Osteoblast (primary cell): ENCODE data around the gene ANKRD66. TPM values are rescaled to one million over a fixed set of nuclear protein-coding genes. Genes with fewer than 3 reads are reported as not detected.
"Not testable (repeated sequence)": the region's sequence is repeated elsewhere in the genome, so short reads cannot be mapped to it uniquely, and the experiment has no call there.

Experiments used
- DNase-seq: peaks from one replicate; pipeline ENCODE4 v3.0.0; 2011; ENCODE audit warnings: low spot score, mixed read lengths; ENCODE audit not compliant: insufficient read length; ENCODE audit errors: missing footprints
- H2AFZ ChIP-seq: 2 replicates; pipeline ENCODE4 v1.6.0; 2011; ENCODE audit warnings: mild to moderate bottlenecking, low read length
- H3K27ac ChIP-seq: 2 replicates; pipeline ENCODE4 v1.5.1; 2011; ENCODE audit warnings: mild to moderate bottlenecking, low read depth, low read length, moderate library complexity
- H3K27me3 ChIP-seq: 2 replicates; pipeline ENCODE4 v1.6.0; 2012; ENCODE audit warnings: mild to moderate bottlenecking, control low read depth, inconsistent platforms, low read length, moderate library complexity; ENCODE audit not compliant: insufficient read depth
- H3K36me3 ChIP-seq: 2 replicates; pipeline ENCODE4 v1.5.1; 2011; ENCODE audit warnings: mild to moderate bottlenecking, low read length, control low read depth, moderate library complexity; ENCODE audit not compliant: insufficient read depth
- H3K4me1 ChIP-seq: 2 replicates; pipeline ENCODE4 v1.5.1; 2011; ENCODE audit warnings: mild to moderate bottlenecking, low read length, control low read depth, moderate library complexity; ENCODE audit not compliant: insufficient read depth
- H3K4me2 ChIP-seq: 2 replicates; pipeline ENCODE4 v1.6.0; 2011; ENCODE audit warnings: mild to moderate bottlenecking, low read length; ENCODE audit not compliant: insufficient read depth
- H3K4me3 ChIP-seq: fragments of 200-600 bp; sonication (generic); 3 replicates; pipeline ENCODE4 v1.5.1; 2012; ENCODE audit warnings: mild to moderate bottlenecking, low read length, inconsistent platforms; ENCODE audit not compliant: insufficient read depth
- H3K79me2 ChIP-seq: 2 replicates; pipeline ENCODE4 v1.6.0; 2012; ENCODE audit warnings: mild to moderate bottlenecking, low read length, control low read depth, inconsistent platforms; ENCODE audit not compliant: insufficient read depth
- H3K9me3 ChIP-seq: 2 replicates; pipeline ENCODE4 v1.5.1; 2011; ENCODE audit warnings: low read depth, low read length, control low read depth
- H4K20me1 ChIP-seq: 2 replicates; pipeline ENCODE4 v1.6.0; 2012; ENCODE audit warnings: mild to moderate bottlenecking, low read length, control low read depth; ENCODE audit not compliant: insufficient read depth
- total RNA-seq: library from RNA; depleted of rRNA; stranded (reverse); fragments of >200 nt; gene quantifications from 2 replicates; pipeline ENCODE4 v1.2.3, GENCODE V29; 2012
- TF ChIP-seq, protein P1 (sequence below): IDR thresholded peaks from 2 replicates; pipeline ENCODE4 v1.5.1; 2011; ENCODE audit warnings: mild to moderate bottlenecking, low read depth, low read length, moderate library complexity; ENCODE audit errors: extremely low read depth

ANKRD66 gene
- total RNA-seq, 1 donor, result not detected

DNA sequence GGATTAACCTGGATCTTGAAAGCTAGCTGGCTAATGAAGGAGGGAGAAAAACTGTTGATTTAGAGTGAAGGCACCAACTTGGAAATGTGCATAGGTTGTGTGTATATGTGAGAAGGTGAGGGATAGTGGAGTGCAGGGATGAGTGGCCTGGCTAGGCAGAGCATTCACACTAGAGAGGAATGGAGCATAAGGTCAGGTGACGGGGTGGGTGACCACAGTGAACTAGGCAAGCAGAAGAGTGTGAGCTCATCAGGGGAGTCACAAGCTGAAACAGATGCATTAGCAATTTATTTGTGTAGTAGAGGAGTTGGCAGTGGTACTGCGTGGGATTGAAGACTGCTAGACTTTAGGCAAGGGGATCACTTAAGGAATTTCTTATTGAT, 10.5 kb downstream of the ANKRD66 start:
- no peak for DNase-seq
- no peak overlapping the region for H3K4me3 ChIP-seq
- H4K20me1 ChIP-seq, result no peaks in the 10 kb centered on the region
- H3K27ac ChIP-seq, result no peak overlapping the region
- TF ChIP-seq, protein P1, sequence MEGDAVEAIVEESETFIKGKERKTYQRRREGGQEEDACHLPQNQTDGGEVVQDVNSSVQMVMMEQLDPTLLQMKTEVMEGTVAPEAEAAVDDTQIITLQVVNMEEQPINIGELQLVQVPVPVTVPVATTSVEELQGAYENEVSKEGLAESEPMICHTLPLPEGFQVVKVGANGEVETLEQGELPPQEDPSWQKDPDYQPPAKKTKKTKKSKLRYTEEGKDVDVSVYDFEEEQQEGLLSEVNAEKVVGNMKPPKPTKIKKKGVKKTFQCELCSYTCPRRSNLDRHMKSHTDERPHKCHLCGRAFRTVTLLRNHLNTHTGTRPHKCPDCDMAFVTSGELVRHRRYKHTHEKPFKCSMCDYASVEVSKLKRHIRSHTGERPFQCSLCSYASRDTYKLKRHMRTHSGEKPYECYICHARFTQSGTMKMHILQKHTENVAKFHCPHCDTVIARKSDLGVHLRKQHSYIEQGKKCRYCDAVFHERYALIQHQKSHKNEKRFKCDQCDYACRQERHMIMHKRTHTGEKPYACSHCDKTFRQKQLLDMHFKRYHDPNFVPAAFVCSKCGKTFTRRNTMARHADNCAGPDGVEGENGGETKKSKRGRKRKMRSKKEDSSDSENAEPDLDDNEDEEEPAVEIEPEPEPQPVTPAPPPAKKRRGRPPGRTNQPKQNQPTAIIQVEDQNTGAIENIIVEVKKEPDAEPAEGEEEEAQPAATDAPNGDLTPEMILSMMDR, result no peak
- H3K27me3 ChIP-seq, result no peaks in the 10 kb centered on the region
- no peaks in the 10 kb centered on the region for H3K79me2 ChIP-seq
- no peak overlapping the region for H2AFZ ChIP-seq
- no peaks in the 10 kb centered on the region for H3K4me1 ChIP-seq
- H3K9me3 ChIP-seq, result no peaks in the 10 kb centered on the region
- no peaks in the 10 kb centered on the region for H3K36me3 ChIP-seq
- no peak overlapping the region for H3K4me2 ChIP-seq

GRCh38 chr6:46758960-46759753, 12.4 kb downstream of the ANKRD66 start:
- Histone ChIP-seq H3K27ac (no peak overlapping the region), H2AFZ (no peak overlapping the region), H3K4me2 (no peak overlapping the region), H3K79me2 (no peaks in the 10 kb centered on the region), H3K9me3 (no peaks in the 10 kb centered on the region), H4K20me1 (no peaks in the 10 kb centered on the region), H3K27me3 (no peaks in the 10 kb centered on the region), H3K4me3 (no peak overlapping the region), H3K36me3 (no peaks in the 10 kb centered on the region), H3K4me1 (no peaks in the 10 kb centered on the region)
- TF ChIP-seq, protein P1, result no peak
- no peak for DNase-seq

GRCh38 chr6:46760925-46761324, 14.2 kb downstream of the ANKRD66 start:
- Histone ChIP-seq H3K36me3 (no peaks in the 10 kb centered on the region), H3K4me3 (no peak overlapping the region), H4K20me1 (no peaks in the 10 kb centered on the region), H3K27ac (no peak overlapping the region), H3K9me3 (no peaks in the 10 kb centered on the region), H3K4me1 (no peaks in the 10 kb centered on the region), H3K79me2 (no peaks in the 10 kb centered on the region), H2AFZ (no peak overlapping the region), H3K27me3 (no peaks in the 10 kb centered on the region), H3K4me2 (no peak overlapping the region)
- TF ChIP-seq, protein P1, result no peak
- no peak for DNase-seq

GRCh38 chr6:46763466-46763865, 16.7 kb downstream of the ANKRD66 start:
- H3K4me2 ChIP-seq, result no peak overlapping the region
- no peaks in the 10 kb centered on the region for H3K36me3 ChIP-seq
- no peaks in the 10 kb centered on the region for H3K4me1 ChIP-seq
- DNase-seq, result no peak
- H4K20me1 ChIP-seq, result no peaks in the 10 kb centered on the region
- H3K4me3 ChIP-seq, result no peak overlapping the region
- TF ChIP-seq, protein P1, result no peak
- H2AFZ ChIP-seq, result no peak overlapping the region
- H3K9me3 ChIP-seq, result no peaks in the 10 kb centered on the region
- H3K27me3 ChIP-seq, result no peaks in the 10 kb centered on the region
- no peaks in the 10 kb centered on the region for H3K79me2 ChIP-seq
- H3K27ac ChIP-seq, result no peak overlapping the region

GRCh38 chr6:46764280-46764679, 17.5 kb downstream of the ANKRD66 start:
- not testable (repeated sequence) for H3K79me2 ChIP-seq

More at GRCh38 chr6:46764280-46764679, 17.5 kb downstream of the ANKRD66 start:
- not testable (repeated sequence) for H3K27ac ChIP-seq, H3K36me3 ChIP-seq, H3K4me3 ChIP-seq, H3K27me3 ChIP-seq, H3K9me3 ChIP-seq, H4K20me1 ChIP-seq, H2AFZ ChIP-seq, H3K4me1 ChIP-seq, DNase-seq, H3K4me2 ChIP-seq
